RCC 7860 (cell line): ENCODE measurements around the gene ZNF701.
A peak's percentile ranks its signal among the peaks of the same experiment; 100 is the strongest.

Experiments
- DNase-seq: peaks from one replicate; pipeline ENCODE4 v3.0.0-alpha.2; 2015; ENCODE audit warnings: low spot score
- FAIRE-seq: peaks from 2 replicates; lab custom pipeline; 2012; peaks lifted over from hg19 to GRCh38; lab: Jason Lieb, UNC

The ZNF701 gene

DNA sequence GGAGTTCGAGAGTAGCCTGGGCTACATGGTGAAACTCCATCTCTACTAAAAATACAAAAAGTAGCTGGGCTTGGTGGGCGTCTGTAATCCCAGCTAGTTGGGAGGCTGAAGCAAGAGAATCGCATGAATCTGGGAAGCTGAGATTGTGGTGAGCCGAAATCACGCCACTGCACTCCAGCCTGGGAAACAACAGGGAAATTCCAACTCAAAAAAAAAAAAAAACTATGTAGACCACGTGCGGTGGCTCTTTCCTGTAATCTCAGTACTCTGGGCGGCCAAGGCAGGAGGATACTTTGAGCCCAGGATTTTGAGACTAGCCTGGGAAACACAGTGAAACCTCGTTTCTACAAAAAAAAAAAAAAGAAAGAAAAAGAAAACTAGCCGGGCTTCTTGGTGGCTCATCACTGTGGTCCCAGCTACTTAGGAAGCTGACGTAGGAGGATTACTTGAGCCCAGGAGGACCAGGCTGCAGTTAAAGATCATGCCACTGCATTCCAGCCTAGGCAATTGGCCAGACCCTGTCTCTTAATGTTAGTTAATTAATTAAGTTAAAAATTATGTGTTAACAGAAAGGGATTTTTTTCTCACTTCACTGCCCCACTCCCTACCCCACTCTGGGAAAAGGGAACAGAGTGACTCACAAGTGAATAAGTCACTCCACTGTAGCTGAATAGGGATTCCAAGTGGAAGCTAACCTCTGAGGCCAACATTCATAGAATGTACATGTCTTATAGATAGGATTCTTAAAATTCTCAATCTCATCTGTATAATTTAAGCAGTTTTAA, 65.9 kb downstream of the ZNF701 start:
- DNase-seq (peak; percentile 57), FAIRE-seq (peak; percentile 90)
